Regular cardiac myocyte (primary cell): ENCODE data around the gene OR6B1. TPM values are rescaled to one million over a fixed set of nuclear protein-coding genes. Genes with fewer than 3 reads are reported as not detected.

Experiments used
- total RNA-seq: library from RNA; depleted of rRNA; stranded (reverse); fragments of >200 nt; gene quantifications from 2 replicates; pipeline ENCODE4 v1.2.3, GENCODE V29; 2014

OR6B1 gene
- total RNA-seq = not detected in 2 replicates

GRCh38 chr7:144000020-144000419, at the start of gene OR6B1:
Gene OR6B1 (plus strand): TSS chr7:144000320. CDS start chr7:144003997, 3,677 bp downstream.

GRCh38 chr7:143954544-143954943, 45.6 kb upstream of the OR6B1 start, which contains the start of gene OR2F1:
Gene OR2F1 (plus strand): TSS chr7:143954844. CDS start chr7:143959971, 5,127 bp downstream.

DNA sequence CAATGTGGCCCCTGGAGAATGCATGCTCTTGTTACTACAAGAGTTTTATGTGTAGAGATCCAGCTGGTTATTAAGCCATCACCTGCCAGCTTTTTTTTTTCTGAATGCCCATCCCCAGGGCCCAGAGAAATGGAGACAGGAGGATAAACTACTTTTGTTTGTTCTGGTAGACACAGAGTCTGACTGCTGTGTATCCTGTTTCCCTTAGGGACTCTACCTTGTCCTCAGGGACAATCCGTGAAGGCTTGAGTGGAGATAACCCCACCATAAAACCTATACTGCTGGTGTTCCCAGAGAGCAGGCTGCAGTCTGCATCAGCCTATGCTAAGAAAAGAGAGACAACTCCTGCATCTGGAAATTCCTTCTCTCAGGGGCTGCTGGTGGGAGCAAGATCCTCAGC, 48.5 kb downstream of the OR6B1 start, which contains the start of gene OR2A5:
TSS of gene OR2A5 (plus strand) at position 301 of the 400 bp plus-strand sequence. CDS start 1,454 bp downstream, outside the sequence.

Other genes with a start within 250 kb of the OR6B1 start
- 0.58 and 2.3 TPM in 2 replicates for gene CTAGE6, start 242.6 kb upstream of the OR6B1 start, total RNA-seq
- 62.7 and 85.1 TPM in 2 replicates for gene TCAF1, start 98.1 kb upstream of the OR6B1 start, total RNA-seq
- gene OR2F2, start 65.1 kb upstream of the OR6B1 start, total RNA-seq = under 0.01 TPM in 1 of 2 replicates, not detected in the other
- not detected in 2 replicates for gene OR2F1, start 45.5 kb upstream of the OR6B1 start, total RNA-seq
- not detected in 2 replicates for gene OR2A5, start 48.6 kb downstream of the OR6B1 start, total RNA-seq
- not detected in 2 replicates for gene OR2A25, start 69.5 kb downstream of the OR6B1 start, total RNA-seq
- not detected in 2 replicates for gene OR2A12, start 86.0 kb downstream of the OR6B1 start, total RNA-seq
- gene OR2A2, start 109.3 kb downstream of the OR6B1 start, total RNA-seq = not detected in 2 replicates
- not detected in 2 replicates for gene OR2A14, start 122.9 kb downstream of the OR6B1 start, total RNA-seq
- gene CTAGE4, start 183.1 kb downstream of the OR6B1 start, total RNA-seq = 0.19 and 0.28 TPM in 2 replicates
- 0.85 and 1.5 TPM in 2 replicates for gene ARHGEF35, start 195.5 kb downstream of the OR6B1 start, total RNA-seq
- gene OR2A42, start 239.3 kb downstream of the OR6B1 start, total RNA-seq = under 0.01 TPM in 1 of 2 replicates, not detected in the other